COR-L47 (cell line): ENCODE results near the gene ADARB1.
"Not testable (repeated sequence)": the region's sequence is repeated elsewhere in the genome, so short reads cannot be mapped to it uniquely, and the experiment has no call there.

ENCODE experiments used
- DNase-seq: peaks from one replicate; lab custom pipeline; 2025; lab: John Stamatoyannopoulos, UW

ADARB1 gene

DNA sequence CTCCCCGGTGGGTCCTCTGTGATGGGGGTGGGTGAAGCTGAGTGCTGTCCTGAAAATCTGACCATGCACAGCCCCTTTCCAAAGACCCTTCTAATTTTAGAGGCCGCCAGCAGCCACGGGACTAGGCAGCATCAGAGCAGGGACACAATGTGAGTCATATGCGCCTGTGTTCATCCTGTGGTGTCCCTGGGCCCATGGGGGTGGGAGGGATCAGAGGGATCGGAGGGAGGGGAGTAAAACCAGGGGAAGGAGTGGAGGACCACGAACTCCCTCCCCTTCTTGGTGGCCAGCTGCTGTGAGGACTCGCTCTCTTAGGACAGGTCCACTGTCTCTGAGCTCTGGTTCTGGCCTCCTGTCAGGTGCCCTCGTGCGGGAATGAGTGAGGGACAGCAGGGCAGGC lies 61.5 kb downstream of the ADARB1 start:
- no peak for DNase-seq

DNA sequence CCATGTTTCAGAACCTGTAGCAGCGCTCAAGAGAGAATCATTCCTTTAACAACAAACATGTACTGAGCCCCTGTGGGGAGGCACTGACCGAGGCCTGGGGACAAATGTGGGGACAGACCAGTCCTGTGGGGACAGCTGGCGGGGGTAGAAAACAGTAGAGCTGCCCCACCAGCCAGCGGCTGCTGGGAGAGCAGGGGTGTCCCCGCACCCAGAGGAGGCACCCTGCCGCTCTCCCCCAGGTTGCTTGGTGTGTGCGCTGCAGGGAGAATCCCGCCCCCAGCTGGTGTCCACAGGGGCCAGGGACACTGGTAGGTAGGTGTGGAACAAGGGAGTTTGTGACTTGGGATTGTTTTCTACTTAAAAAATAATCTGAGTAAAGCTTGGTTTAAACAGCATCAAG lies 62.1 kb downstream of the ADARB1 start:
- no peak for DNase-seq

DNA sequence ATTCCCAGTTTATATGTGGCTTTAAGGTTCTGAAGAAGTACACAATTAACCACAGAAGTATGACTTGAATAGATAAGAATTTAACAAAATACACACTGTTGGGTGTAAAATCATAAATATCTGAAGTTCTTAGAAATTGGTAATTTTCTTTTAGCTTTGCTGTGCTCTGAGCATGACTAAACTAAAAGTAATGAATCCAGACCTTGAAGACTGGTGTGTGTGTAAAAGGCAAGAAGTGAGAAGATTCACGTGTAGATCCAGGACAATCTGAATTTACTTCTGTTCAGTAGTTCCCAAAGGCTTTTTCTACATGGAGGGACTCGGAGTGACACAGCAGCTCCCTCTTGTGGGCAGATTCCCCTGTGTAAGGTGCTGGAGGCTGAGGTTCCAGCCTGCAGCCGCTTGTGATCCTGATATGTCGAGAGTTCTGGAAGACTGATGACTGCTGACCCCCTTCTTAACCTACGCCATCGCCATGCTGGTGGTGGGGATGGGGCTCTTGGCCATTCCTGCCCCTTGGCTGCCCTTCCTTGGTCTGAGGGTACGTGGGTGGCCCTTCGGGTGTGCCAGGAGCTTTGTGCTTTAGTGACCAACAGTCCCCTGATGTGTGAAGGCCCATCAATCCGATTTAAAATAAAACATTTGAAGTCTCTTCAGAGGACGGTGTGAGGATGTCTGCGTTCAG lies 62.7 kb downstream of the ADARB1 start:
- peak; percentile 78 for DNase-seq

DNA sequence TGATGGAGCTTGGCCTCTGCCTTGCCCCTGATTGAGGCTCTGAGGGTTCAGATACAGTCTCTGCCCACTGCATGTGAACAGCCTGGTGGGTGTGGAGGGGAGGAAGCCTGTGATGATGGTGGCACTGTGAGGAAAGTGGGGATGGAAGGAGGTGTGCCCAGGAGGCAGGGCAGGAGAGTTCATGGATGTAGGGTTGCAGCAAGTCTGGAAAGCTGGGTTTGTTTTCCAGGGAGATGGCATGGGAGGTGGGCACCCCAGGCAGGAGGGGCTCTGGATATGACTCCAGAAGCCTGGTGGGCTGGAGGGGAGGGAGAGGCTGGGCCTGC lies 63.2 kb downstream of the ADARB1 start:
- no peak for DNase-seq

DNA sequence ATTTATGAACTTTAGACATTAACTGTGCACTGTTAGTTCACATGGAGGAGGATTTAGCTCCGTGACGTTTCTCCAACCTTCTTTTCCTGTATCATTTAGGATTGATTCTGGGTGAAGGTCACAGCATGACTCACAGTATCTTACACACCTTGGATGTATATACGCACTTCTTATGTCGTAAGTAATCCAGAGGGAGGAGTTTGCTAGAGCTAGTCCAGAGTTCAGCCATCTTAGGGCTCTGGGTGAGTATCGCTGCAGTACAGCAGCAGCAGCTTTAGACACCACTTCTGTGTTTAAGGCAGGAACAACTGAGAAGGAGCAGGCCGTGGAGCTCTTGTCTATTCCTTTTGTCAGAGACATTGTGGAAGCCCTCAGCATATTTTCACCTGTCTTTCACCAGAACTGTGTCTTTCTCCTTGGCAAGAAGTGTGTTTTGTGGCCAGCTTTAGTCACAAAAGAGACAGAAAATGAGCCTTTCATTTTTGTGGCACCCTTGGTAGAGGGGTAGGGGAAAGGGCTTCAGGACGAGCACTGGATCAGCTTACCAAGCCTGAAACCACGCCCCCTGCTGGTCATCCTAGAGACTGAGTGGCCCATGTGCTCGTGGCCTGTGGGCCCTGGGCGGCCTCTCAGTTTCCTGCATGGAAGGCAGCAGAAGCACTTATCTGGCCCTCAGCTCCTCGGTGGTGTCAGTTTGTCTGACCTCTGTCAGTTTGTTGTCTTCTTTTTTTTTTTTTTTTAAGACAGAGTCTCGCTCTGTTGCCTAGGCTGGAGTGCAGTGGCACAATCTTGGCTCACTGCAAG lies 64.0 kb downstream of the ADARB1 start:
- peak; percentile 49 for DNase-seq

DNA sequence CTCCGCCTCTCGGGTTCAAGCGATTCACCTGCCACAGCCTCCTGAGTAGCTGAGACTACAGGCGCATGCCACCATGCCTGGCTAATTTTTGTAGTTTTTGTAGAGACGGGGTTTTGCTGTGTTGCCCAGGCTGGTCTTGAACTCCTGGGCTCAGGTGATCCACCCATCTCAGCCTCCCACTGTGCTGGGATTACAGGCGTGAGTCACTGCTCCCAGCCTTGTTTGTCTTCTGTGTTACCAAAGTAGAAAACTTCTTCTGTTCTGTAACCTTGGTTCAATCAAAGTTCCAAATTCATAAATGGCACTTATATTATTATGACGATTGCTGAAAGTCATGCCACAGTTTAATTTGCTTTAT lies 64.6 kb downstream of the ADARB1 start:
- DNase-seq: not testable (repeated sequence)

DNA sequence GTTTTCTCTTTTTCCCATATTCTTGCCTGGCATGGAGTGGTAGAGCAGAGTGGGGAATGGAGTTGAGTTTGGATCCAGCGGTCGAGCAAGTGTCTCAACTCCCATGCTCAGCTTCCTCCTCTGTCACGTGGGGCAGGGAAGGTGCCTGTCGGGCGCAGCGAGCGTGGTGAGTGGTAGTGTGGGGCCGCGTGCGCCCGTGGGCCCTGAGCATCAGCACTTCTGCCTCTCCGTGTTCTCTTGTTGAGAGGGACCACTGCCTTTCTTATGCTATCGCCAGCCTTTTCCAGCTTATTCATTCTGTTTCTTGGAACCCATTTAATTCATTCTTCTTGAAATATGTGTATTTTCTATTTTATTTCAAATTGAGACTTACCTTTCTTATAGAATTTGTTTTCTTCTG lies 65.1 kb downstream of the ADARB1 start:
- DNase-seq: no peak

DNA sequence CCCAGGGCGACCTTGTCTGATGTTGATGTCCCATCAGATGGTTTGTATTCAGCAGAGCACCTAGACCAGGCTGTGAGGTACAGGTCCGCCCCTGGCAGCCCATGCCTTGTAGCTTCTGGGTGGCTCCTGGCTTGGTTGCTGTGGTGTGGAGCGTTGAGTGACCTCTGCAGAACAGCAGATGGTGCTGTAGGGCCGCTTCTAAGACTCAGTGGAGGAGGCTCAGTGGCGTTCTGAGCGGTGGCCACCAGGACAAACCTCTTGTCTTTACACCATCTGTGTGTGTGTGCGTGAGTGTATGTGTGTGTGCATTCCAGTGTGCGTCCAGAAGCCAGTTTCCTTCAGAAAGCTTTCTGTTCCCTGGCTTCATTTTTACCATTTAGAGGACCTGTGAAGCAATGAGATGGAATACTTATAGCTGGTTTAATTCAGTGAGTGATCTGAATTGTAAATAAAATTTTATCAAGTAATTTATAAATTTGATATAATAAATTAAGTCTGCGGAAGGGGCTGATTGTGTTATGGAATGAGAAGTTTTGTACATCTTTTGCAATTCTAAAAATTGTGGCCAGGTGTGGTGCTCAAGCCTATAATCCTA lies 66.1 kb downstream of the ADARB1 start:
- DNase-seq: peak; percentile 81

DNA sequence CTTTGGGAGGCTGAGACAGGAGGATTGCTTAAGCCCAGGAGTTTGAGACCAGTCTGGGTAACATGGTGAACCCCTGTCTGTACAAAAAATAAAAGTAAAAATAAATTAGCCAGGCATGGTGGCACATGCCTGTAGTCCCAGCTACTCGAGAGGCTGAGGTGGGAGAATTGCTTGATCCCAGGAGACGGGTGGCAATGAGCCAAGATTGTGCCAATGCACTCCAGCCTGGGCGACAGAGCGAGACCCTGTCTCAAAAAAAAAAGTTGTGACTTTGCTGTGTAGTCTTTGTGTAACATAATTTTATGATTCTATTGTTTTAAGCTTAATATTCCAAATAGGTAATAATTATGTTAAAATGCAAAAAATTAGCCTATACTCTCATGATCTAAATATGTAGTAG lies 66.6 kb downstream of the ADARB1 start:
- DNase-seq: not testable (repeated sequence)

DNA sequence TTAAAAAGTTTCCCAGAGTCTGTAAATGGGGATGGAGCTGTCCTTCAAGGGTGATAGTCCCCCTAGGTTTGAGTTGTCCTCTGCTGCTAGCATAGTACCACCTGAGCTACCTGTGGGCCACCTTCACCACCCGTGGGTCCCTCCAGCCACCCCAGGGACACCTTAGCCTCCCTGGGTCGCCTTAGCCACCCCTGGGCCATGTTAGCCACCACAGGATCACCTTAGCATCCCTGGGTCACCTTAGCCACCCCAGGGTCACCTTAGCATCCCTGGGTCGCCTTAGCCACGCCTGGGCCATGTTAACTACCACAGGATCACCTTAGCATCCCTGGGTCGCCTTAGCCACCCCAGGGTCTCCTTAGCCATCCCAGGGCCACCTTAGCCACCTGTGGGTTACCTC lies 67.1 kb downstream of the ADARB1 start:
- DNase-seq: no peak

DNA sequence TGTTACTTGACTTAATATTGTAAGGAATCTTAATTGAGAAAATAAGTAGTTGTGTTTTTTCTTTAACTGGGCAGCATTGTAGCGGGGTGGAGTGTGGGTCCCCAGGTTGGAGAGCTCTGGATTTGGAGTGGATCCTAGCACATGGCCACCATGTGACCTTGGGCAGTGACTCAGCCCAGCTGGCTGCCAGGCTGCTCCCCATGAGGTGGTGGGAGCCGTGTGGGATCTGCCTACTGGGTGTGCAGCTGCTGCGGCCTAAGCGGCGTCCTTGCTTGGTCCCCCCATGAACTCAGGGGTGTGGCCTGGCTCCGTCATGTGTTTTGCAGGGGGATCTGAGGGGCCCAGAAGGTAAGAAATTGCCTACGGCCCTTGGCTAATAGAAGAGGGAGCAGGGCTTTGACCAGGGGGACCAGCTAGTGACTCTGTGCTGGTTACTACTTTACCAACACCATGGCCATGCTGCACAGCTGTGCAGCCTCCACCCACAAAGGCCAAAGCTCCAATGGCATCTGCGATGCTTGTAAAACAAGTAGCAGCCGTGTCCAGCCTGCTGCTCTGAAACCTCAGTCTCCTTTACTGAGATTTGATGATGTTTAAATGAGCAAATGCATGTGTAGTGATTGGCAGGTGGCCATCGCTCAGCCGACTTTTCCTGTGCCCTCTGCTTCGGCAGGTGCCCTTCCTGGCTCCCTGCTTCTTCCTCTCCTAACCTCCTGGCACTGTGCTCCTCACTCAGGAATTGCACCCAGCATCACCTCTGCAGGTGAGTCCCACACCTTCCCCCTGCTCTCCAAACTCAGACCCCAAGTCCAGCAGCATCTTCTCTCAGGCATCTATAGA lies 68.3 kb downstream of the ADARB1 start:
- DNase-seq: no peak

DNA sequence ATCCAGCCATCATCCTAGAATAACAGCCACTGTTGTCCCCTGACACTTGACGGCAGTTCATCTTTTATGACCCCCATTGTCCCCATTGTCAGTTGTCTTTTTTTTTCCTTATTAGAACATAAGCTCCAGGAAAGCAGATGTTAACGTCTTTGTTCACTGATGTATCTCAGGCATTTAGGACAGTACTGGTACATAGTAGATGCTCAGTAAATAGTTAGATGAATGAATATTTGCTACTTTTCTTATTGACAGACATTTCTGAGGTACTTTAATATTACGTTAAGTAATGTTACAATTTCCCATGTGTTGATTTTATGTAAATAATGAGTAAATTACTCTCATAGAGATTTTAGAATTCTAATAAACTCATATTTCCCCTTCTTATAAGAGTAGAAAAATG lies 69.5 kb downstream of the ADARB1 start:
- DNase-seq: no peak

DNA sequence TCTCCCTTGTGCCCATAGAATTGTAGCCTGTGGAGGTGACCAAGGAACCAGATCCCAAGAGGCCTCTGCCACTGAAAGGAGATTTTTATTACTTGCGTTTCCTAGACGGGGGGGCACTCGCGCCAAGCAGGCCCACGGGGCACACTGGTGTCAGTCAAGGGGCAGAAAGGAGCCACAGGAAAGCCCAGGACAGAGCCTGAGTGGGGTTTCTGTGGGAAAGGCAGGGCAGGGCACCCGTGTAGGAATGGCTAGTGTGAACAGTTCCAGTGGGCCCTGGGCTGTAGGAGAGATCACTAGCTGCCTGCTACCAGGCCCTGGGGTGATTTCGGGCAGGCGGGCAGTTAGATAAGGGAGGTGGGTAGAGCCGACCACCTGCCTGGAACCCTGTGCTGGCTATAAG lies 70.8 kb downstream of the ADARB1 start:
- DNase-seq: no peak

DNA sequence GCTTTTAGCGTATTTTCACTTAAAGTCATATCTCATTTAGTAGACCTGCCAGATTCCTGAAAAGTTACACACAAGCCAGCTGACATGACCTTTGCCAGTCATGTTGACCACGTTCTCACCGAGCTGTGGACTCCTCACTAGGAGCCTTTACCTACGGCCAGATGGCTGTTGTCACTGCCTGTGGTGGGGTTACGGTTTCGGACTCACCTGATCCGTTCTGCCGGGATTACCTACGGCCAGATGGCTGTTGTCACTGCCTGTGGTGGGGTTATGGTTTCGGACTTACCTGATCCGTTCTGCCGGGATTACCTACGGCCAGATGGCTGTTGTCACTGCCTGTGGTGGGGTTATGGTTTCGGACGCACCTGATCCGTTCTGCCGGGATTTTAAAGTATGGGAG lies 71.5 kb downstream of the ADARB1 start:
- DNase-seq: not testable (repeated sequence)

DNA sequence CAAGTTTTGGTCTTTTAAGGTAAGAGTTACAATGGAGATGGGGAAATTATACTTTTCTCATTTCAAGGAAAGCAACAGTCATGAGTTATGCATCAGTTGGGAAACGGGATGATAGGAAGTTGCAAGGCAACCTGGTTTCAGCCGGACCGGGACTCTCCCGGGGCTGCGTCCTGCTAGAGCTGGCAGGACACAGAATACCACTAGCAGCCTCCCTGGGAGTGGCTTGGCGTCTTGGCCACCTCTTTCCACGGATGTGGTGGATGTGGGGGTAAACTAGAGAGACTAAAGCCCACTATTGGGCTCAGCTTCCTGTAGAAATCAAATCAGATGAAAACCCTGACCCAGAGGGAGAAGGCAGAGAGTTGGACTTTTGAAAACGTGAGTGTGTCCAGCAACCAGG lies 71.9 kb downstream of the ADARB1 start:
- DNase-seq: no peak

DNA sequence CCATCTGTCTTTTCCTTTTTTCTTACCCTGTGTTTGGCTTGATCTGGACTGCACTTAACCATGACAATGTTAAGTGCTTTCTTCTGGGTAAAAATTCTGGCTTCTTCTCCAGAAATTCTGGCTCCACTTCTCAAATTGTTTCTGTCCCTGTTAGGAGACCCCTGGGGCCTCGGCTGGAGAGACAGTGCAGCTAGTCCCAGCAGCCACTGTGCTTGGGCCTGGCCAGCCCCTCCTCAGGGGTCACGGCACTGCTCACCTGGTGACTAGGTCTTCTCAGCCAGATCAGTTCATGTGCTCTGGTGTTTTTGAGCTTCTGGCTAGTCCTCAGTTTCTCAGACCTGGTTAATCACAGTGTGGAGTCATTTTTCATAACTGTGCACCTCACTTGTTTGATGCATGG lies 72.4 kb downstream of the ADARB1 start:
- no peak for DNase-seq

DNA sequence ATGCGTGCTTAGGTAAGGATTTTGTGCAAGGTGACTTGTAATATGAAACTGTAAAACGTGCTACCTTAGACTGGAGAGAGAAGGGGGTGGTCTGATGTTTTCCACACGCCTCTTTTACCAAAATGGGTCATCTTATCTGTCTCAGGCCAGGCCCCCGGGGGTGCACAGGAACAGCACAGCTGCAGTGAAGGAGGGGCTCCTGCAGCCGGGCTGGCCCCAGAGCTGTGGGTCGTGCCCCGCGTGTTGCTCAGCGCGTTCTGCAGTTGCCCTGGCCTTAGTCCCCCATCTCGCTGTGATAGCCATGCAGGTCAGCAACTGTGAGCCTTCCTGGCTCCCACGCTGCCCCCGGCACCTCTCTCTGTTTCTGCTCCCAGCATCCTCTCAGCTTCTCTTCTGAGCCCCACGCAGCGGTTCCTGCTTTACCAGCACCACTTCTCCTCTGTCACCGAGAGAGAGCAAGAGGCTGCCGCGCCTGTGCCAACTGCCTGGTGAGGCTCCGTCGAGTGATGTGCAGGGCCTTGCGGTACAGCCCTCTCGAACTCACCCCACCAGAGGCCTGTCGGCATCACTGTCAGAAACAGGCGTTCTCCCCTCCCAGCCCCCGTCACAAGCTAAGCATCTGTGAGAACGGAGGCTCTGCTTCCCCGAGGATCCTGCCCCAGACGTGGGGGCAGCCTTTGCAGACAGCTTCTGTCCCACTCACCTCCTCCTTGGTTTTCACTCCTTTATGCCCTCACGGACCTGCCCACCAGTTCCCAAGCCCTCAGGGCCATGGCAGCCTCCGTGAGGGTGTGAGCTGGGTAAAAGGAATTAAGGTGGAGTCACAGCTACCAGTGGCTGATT lies 73.3 kb downstream of the ADARB1 start:
- no peak for DNase-seq

DNA sequence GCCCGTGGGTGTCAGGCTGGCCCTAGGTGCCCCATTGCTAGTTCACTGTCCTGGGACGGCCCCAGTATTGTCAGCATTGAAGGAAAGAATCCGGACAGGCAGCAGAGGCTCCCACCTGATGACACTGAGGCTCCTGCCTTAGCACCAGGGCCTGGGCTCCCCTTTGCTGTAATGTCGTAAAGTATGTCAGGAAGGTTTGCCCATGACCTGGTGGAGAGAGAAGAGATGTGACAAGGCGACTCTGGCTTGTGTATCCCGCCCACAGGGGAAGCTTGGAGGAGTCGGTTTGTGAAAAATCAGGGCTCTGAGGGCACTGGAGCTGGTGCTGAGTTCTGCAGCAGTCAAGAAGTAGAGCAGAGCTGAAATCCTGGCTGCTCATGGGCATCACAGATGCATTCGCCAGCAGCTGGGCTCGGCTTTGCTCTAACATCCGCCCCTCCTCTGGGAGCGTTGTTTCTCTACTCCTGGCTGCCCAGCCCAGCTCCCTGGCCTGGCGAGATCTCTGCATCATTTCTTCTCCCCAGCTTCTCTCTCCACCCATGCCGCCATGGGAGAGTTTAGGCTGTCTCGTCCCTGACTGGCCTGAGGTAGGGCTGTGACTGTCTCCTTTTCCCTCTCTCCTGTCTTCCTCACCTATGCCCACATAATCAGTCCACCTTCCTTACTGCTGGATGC lies 74.1 kb downstream of the ADARB1 start:
- DNase-seq: no peak

DNA sequence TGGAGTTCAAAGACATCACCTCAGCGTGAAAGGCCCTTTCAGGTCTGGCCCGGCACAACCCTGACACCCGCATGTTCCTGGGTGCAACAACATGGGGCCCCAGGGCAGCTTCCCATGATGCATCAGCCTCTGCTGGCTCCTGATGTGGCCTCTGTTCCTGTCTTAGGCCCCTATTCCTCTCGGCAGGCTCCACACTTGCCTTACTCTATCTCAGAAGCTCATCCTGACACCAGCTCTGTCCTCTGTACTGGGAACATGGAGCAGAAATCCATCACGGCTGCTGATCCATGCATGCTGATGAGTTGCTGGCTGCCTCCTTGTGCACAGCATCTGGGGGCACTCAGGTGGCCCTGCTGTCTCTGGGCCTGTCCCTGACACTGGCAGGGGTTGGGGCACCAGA lies 74.6 kb downstream of the ADARB1 start:
- DNase-seq: no peak

DNA sequence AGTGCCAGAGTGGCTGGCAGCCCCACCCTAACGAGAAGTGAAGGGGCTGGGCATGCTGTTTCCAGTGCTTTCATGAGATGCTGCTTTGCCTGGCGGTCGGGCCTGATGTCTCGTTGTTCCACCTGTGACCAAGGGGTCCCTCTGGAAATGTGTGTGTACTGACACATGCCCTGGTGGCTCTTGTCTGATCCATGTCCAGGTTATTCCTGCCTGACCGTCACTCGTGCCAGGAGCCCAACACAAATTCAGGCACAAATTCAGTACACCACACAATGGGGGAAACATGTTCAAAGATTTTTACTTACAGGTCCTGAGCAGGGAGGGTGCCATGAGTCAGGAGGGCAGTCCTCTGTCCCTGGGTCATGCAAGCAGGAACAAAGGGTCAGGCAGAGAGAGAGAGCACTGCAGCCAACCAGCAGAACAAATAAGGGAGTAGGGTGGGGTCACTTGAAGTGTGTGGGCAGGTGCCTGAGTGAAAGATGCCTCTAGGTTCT lies 76.3 kb downstream of the ADARB1 start:
- DNase-seq: no peak
